K562 (cell line): ENCODE data around the gene CRACR2B. TPM values are rescaled to one million over a fixed set of nuclear protein-coding genes. Genes with fewer than 3 reads are reported as not detected.

Experiments
- COPS2 ChIP-seq: fragments of 450-650 bp; conservative IDR thresholded peaks from 2 replicates; pipeline ENCODE4 v1.6.1; 2016; ENCODE audit warnings: mild to moderate bottlenecking, moderate library complexity
- CREB1 ChIP-seq, 2 experiments: sonication (generic) in 1 of 2; formaldehyde crosslinking in 1 of 2; IDR thresholded peaks; 2 replicates each; pipeline versions ENCODE4 v1.6.1 to v1.8.0; 2012 to 2022; ENCODE audit warnings: inconsistent platforms in 1 of 2, mild to moderate bottlenecking in 1 of 2, missing genetic modification reagents in 1 of 2, moderate library complexity in 1 of 2
- GTF2E2 ChIP-seq: fragments of 200-800 bp; sonication (Bioruptor generic); IDR thresholded peaks from 2 replicates; pipeline ENCODE4 v1.6.1; 2016; ENCODE audit warnings: missing genetic modification characterization, missing compliant biosample characterization
- HDAC2 ChIP-seq: fragments of 450-650 bp; IDR thresholded peaks from 2 replicates; pipeline ENCODE4 v1.6.1; 2016; ENCODE audit warnings: mild to moderate bottlenecking
- HMGXB4 ChIP-seq: sonication (generic); formaldehyde crosslinking; IDR thresholded peaks from 2 replicates; pipeline ENCODE4 v1.8.1; 2023; ENCODE audit warnings: mild to moderate bottlenecking, missing genetic modification reagents
- MAFG ChIP-seq: fragments of 450-650 bp; conservative IDR thresholded peaks from 2 replicates; pipeline ENCODE4 v1.6.1; 2016; ENCODE audit warnings: missing genetic modification characterization, missing compliant biosample characterization
- MAFK ChIP-seq: IDR thresholded peaks from 2 replicates; pipeline ENCODE4 v1.6.1; 2011; ENCODE audit warnings: low read length, improper control_type of control experiment
- NKRF ChIP-seq: fragments of 450-650 bp; IDR thresholded peaks from 2 replicates; pipeline ENCODE4 v1.6.1; 2016; ENCODE audit warnings: borderline replicate concordance
- SNRNP70 ChIP-seq: fragments of 200-400 bp; formaldehyde crosslinking; optimal IDR thresholded peaks from 2 replicates; pipeline ENCODE3; 2017; ENCODE audit warnings: low read depth, low read length
- STAG1 ChIP-seq: sonication (generic); formaldehyde crosslinking; IDR thresholded peaks from 2 replicates; pipeline ENCODE4 v1.5.0; 2020; ENCODE audit warnings: missing genetic modification reagents, borderline replicate concordance
- ZC3H4 ChIP-seq: sonication (generic); formaldehyde crosslinking; IDR thresholded peaks from 2 replicates; pipeline ENCODE4 v1.9.0; 2021; ENCODE audit warnings: missing genetic modification reagents, borderline replicate concordance
- ZNF232 ChIP-seq: sonication (generic); formaldehyde crosslinking; IDR thresholded peaks from 2 replicates; pipeline ENCODE4 v1.8.0; 2022; ENCODE audit warnings: mild to moderate bottlenecking, missing genetic modification reagents
- ZNF263 ChIP-seq: sonication (generic); formaldehyde crosslinking; IDR thresholded peaks from 2 replicates; pipeline ENCODE4 v1.8.0; 2022; ENCODE audit warnings: mild to moderate bottlenecking, missing genetic modification reagents, borderline replicate concordance
- ZNF384 ChIP-seq: IDR thresholded peaks from 2 replicates; pipeline ENCODE4 v1.6.1; 2012; ENCODE audit warnings: low read depth, low read length, improper control_type of control experiment
- ZNF766 ChIP-seq: fragments of 200-800 bp; sonication (Bioruptor generic); conservative IDR thresholded peaks from 2 replicates; pipeline ENCODE4 v1.6.1; 2016; ENCODE audit warnings: missing genetic modification characterization, missing compliant biosample characterization
- polyA plus RNA-seq, 8 experiments: library from polyadenylated mRNA; depleted of rRNA in 4 of 8; stranded (reverse) in 5 of 8; unstranded in 3 of 8; fragments of >200 nt; fragmentation: Nextera tagmentation in 2 of 8; fragmentation: Illumina TruSeq in 1 of 8; extraction: Ambion mirVana in 2 of 8; extraction: Trizol in 1 of 8; gene quantifications; 2 replicates each; pipeline versions ENCODE4 v1.2.1 to v1.2.3, GENCODE V29; 2011 to 2014; ENCODE audit warnings: inconsistent platforms in 1 of 8, missing spikeins in 1 of 8
- total RNA-seq, 7 experiments: library from RNA; depleted of rRNA in 6 of 7; stranded (reverse); fragments of >200 nt in 6 of 7; fragmentation: Illumina TruSeq in 2 of 7; extraction: Trizol in 2 of 7; gene quantifications; 2 replicates each; pipeline versions ENCODE4 v1.2.1 to v1.2.3, GENCODE V29; 2011 to 2021; ENCODE audit warnings: low replicate concordance in 1 of 7
- TF ChIP-seq, protein P1 (sequence below): fragments of 250-450 bp; sonication (Bioruptor Pico); IDR thresholded peaks from 2 replicates; pipeline ENCODE4 v1.5.0; 2021; ENCODE audit warnings: mild to moderate bottlenecking, moderate library complexity
- TF ChIP-seq, protein P2 (sequence below): fragments of 150-350 bp; conservative IDR thresholded peaks from 2 replicates; pipeline ENCODE4 v1.6.1; 2014; ENCODE audit warnings: low read length

The CRACR2B gene
- total and polyA plus RNA-seq, 9 of the 15 experiments (the other 6 are each of a cell fraction or from before 2014, with no cell fraction given) = 0.10 to 51.0 (median 6.0) TPM

DNA sequence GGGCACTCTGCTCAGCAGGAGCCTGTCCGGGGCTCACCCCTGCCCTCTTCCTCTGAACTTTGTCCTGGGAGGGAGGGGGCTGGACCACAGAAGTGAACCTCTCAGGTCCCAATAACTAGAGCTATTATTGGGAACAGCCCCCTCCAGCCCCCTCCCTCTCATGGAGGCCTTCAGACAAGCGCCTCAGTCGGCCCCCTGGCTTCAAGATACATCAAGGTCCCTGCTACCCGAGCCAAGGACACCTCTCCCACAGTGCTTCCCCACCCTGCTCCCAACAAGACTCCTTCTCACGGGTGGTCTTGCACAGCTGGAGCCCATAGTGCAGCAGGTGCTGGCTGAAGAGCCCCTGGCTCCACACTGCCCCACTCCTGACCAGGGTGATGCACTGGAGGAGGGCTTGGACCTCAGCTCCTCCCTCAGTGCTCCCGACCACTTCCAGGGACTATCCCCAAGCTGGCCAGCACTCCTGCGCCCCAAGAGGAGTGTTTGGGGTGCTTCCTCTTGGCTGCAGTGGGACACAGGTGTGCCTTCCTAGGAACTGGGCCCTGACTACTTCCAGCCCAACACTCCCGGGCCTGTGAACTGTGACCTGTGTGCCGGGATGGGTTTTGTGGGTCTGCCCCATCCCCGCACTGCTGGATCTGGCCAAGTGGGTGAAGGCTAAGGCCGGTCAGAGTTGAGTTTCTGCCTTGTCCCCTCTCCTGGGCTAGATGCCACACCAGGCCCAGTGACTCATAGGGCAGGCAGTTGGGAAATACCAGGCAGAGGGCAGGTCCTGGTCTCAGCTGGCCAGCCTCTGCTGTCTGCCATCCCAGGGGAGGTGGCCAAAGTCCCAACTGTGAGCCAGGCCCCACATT, 6.8 kb upstream of the CRACR2B start (continued):
- TF ChIP-seq NKRF = no peak
- 0 out of 2 replicates have a peak, but pooled peaks have one; percentile 6 for TF ChIP-seq STAG1 (CRISPR knock-in tag)
- no peak for TF ChIP-seq ZNF232 (CRISPR knock-in tag)
- TF ChIP-seq MAFG = no peak
- TF ChIP-seq SNRNP70 = no peak
- peak; percentile 51; the same call in 1 of the 2 replicates for TF ChIP-seq ZNF263 (CRISPR knock-in tag)
- TF ChIP-seq CREB1 (IDR thresholded peaks at IDR 0.05) = no peak
- 0 out of 2 replicates have a peak, but pooled peaks have one; percentile 7 for TF ChIP-seq CREB1 (CRISPR knock-in tag; IDR thresholded peaks at IDR 0.05)
- no peak for TF ChIP-seq ZNF384
- no peak for TF ChIP-seq COPS2
- TF ChIP-seq, protein P1, sequence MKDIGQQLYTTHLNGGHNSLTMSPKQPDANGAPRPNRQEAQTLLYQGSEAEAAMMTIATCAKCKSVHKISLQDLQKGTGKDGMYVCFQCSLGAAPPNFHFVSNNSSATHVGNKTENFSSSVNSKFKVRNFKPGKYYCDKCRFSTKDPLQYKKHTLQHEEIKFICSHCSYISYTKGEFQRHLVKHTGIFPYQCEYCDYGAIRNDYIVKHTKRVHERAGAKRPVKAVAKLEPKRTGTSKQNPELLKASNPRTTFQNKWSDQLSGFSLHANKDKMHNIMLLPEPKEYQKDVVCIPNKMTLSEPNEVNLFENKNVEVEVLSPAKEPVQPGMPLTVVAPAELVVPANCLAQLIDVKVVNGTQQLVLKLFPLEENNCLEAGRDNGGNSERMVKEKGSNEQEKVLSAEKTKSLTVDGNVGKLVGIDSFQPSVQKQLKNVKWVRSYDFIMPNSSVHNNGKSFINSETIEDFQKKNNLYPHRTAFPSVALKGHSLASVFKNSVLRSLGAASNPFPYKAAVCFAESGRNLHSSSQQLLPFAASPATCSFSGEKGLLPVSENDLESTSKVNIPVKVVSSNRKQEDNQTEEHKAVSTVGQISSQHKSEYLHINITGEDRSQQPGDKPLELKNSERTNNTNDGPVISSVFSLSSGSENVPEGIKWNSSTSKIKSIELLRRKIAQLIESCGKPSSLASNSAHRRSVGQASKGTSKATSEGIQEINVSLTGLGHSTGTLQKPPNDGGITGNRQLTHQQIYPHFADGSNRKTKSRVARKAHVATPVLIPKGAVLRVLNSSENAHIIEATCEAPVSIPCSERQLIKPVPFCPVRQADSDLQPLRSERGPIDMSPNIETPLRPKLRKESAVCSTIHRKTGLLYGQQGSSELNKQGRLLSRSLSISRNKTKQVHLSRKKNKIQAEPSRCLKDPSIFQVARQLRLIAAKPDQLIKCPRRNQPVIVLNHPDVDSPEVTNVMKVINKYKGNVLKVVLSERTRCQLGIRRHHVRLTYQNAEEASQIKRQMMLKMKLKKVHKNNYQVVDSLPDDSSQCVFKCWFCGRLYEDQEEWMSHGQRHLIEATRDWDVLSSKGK = no peak
- TF ChIP-seq HDAC2 = no peak
- no peak for TF ChIP-seq ZNF766 (CRISPR knock-in tag)
- TF ChIP-seq ZC3H4 (CRISPR knock-in tag) = 0 out of 2 replicates have a peak, but pooled peaks have one; percentile 30
- no peak for TF ChIP-seq MAFK
- 0 out of 2 replicates have a peak, but pooled peaks have one; percentile 28 for TF ChIP-seq HMGXB4 (CRISPR knock-in tag)
- TF ChIP-seq, protein P2, sequence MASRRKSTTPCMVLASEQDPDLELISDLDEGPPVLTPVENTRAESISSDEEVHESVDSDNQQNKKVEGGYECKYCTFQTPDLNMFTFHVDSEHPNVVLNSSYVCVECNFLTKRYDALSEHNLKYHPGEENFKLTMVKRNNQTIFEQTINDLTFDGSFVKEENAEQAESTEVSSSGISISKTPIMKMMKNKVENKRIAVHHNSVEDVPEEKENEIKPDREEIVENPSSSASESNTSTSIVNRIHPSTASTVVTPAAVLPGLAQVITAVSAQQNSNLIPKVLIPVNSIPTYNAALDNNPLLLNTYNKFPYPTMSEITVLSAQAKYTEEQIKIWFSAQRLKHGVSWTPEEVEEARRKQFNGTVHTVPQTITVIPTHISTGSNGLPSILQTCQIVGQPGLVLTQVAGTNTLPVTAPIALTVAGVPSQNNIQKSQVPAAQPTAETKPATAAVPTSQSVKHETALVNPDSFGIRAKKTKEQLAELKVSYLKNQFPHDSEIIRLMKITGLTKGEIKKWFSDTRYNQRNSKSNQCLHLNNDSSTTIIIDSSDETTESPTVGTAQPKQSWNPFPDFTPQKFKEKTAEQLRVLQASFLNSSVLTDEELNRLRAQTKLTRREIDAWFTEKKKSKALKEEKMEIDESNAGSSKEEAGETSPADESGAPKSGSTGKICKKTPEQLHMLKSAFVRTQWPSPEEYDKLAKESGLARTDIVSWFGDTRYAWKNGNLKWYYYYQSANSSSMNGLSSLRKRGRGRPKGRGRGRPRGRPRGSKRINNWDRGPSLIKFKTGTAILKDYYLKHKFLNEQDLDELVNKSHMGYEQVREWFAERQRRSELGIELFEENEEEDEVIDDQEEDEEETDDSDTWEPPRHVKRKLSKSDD = no peak
- no peak for TF ChIP-seq GTF2E2 (tag)
